GM23338 (cell line): ENCODE results near the gene RTN4RL2. TPM values are rescaled to one million over a fixed set of nuclear protein-coding genes. Genes with fewer than 3 reads are reported as not detected.

Source experiments
- ATAC-seq: fragments of 200-7000 bp; cut with Tn5 transposase; 3 replicates; pipeline ENCODE4 v1.9.1; 2020
- DNase-seq: peaks from one replicate; pipeline ENCODE4 v3.0.0-alpha.2; 2015; ENCODE audit warnings: low spot score
- H2AFZ ChIP-seq: fragments of 200-600 bp; sonication (generic); 2 replicates; pipeline ENCODE4 v1.8.0; 2016; ENCODE audit warnings: antibody characterized with exemption, mild to moderate bottlenecking, moderate library complexity
- H3F3A ChIP-seq: fragments of 200-600 bp; sonication (generic); replicated peaks from 2 replicates; pipeline ENCODE4 v1.8.0; 2017; ENCODE audit warnings: antibody characterized with exemption, mixed run types, low read depth
- H3K27ac ChIP-seq: fragments of 200-600 bp; sonication (generic); 2 replicates; pipeline ENCODE4 v1.6.1; 2016; ENCODE audit warnings: low read depth
- H3K27me3 ChIP-seq: fragments of 200-600 bp; sonication (generic); 2 replicates; pipeline ENCODE4 v1.8.0; 2016; ENCODE audit warnings: mild to moderate bottlenecking, mixed run types, moderate library complexity; ENCODE audit not compliant: insufficient read depth
- H3K36me3 ChIP-seq: fragments of 200-600 bp; sonication (generic); 2 replicates; pipeline ENCODE4 v1.8.0; 2016; ENCODE audit warnings: mild to moderate bottlenecking; ENCODE audit not compliant: insufficient read depth
- H3K4me1 ChIP-seq: fragments of 200-600 bp; sonication (generic); 2 replicates; pipeline ENCODE4 v1.8.0; 2016; ENCODE audit warnings: mild to moderate bottlenecking, moderate library complexity; ENCODE audit not compliant: insufficient read depth
- H3K4me2 ChIP-seq: fragments of 200-600 bp; sonication (generic); 2 replicates; pipeline ENCODE4 v1.7.1; 2017; ENCODE audit warnings: mixed run types
- H3K4me3 ChIP-seq: fragments of 200-600 bp; sonication (generic); 2 replicates; pipeline ENCODE4 v1.6.1; 2016; ENCODE audit warnings: mixed run types
- H3K79me2 ChIP-seq: fragments of 200-600 bp; sonication (generic); replicated peaks from 2 replicates; pipeline ENCODE4 v1.8.0; 2017; ENCODE audit warnings: mild to moderate bottlenecking; ENCODE audit not compliant: insufficient read depth
- H3K9me2 ChIP-seq: fragments of 200-600 bp; sonication (generic); 2 replicates; pipeline ENCODE4 v1.8.0; 2017; ENCODE audit not compliant: insufficient read depth
- H4K20me1 ChIP-seq: fragments of 200-600 bp; sonication (generic); replicated peaks from 2 replicates; pipeline ENCODE4 v1.8.0; 2017; ENCODE audit warnings: mild to moderate bottlenecking; ENCODE audit not compliant: insufficient read depth
- H3K27ac Mint-ChIP-seq: 2 replicates; pipeline ENCODE4 v1.8.0; 2020; ENCODE audit warnings: inconsistent platforms, mild to moderate bottlenecking, moderate library complexity, mixed read lengths
- H3K27me3 Mint-ChIP-seq: 3 replicates; pipeline ENCODE4 v1.8.0; 2022; ENCODE audit warnings: low read depth, mild to moderate bottlenecking, moderate library complexity, mixed read lengths, inconsistent platforms; ENCODE audit not compliant: insufficient read depth, poor library complexity
- H3K36me3 Mint-ChIP-seq: 3 replicates; pipeline ENCODE4 v1.8.0; 2021; ENCODE audit warnings: low read depth, mild to moderate bottlenecking, inconsistent platforms, moderate library complexity, mixed read lengths
- H3K4me1 Mint-ChIP-seq: 3 replicates; pipeline ENCODE4 v1.8.0; 2020; ENCODE audit warnings: mild to moderate bottlenecking, inconsistent platforms, mixed read lengths
- H3K4me3 Mint-ChIP-seq: 3 replicates; pipeline ENCODE4 v1.8.0; 2021; ENCODE audit warnings: moderate library complexity, mild to moderate bottlenecking, inconsistent platforms, mixed read lengths
- H3K9me3 Mint-ChIP-seq: 3 replicates; pipeline ENCODE4 v1.8.0; 2020; ENCODE audit warnings: moderate library complexity, mild to moderate bottlenecking, inconsistent platforms, mixed read lengths
- CREB1 ChIP-seq: fragments of 250-450 bp; sonication (Bioruptor Pico); IDR thresholded peaks from 2 replicates; pipeline ENCODE4 v1.5.0; 2020; ENCODE audit warnings: low read depth, mild to moderate bottlenecking, moderate library complexity
- ETS1 ChIP-seq: IDR thresholded peaks from 2 replicates; pipeline ENCODE4 v1.6.1; 2016; ENCODE audit warnings: antibody characterized with exemption
- EZH2 ChIP-seq: fragments of 200-600 bp; sonication (generic); IDR thresholded peaks from one replicate; pipeline ENCODE4 v1.8.0; 2017; ENCODE audit warnings: antibody characterized with exemption, mild to moderate bottlenecking, low read depth; ENCODE audit not compliant: unreplicated experiment
- JUNB ChIP-seq: IDR thresholded peaks from one replicate; pipeline ENCODE4 v1.6.1; 2016; ENCODE audit warnings: antibody characterized with exemption; ENCODE audit not compliant: unreplicated experiment
- NANOG ChIP-seq: IDR thresholded peaks from 2 replicates; pipeline ENCODE4 v1.6.1; 2016; ENCODE audit warnings: antibody characterized with exemption, borderline replicate concordance
- POLR2AphosphoS5 ChIP-seq: IDR thresholded peaks from 2 replicates; pipeline ENCODE4 v1.6.1; 2016; ENCODE audit warnings: antibody characterized with exemption, low read depth
- REST ChIP-seq: IDR thresholded peaks from one replicate; pipeline ENCODE4 v1.6.1; 2018; ENCODE audit warnings: antibody characterized with exemption; ENCODE audit not compliant: unreplicated experiment
- STAT1 ChIP-seq: IDR thresholded peaks from one replicate; pipeline ENCODE4 v1.6.1; 2016; ENCODE audit warnings: antibody characterized with exemption; ENCODE audit not compliant: unreplicated experiment
- ZNF114 ChIP-seq: fragments of 250-450 bp; sonication (Bioruptor Pico); IDR thresholded peaks from 2 replicates; pipeline ENCODE4 v1.5.0; 2020; ENCODE audit warnings: mild to moderate bottlenecking, moderate library complexity
- ZNF331 ChIP-seq: fragments of 250-450 bp; sonication (Bioruptor Pico); IDR thresholded peaks from 2 replicates; pipeline ENCODE4 v1.5.0; 2020; ENCODE audit warnings: low read depth, mild to moderate bottlenecking, moderate library complexity
- polyA plus RNA-seq: library from polyadenylated mRNA; unstranded; fragments of >200 nt; fragmentation: Nextera tagmentation; extraction: Ambion mirVana; gene quantifications from 2 replicates; pipeline ENCODE4 v1.2.1, GENCODE V29; 2016
- total RNA-seq: library from RNA; depleted of rRNA; stranded (reverse); fragments of >200 nt; shearing (Covaris generic); gene quantifications from 2 replicates; pipeline ENCODE4 v1.2.3, GENCODE V29; 2014
- TF ChIP-seq, protein P1 (sequence below): fragments of 250-450 bp; sonication (Bioruptor Pico); IDR thresholded peaks from 2 replicates; pipeline ENCODE4 v1.5.0; 2020; ENCODE audit warnings: mild to moderate bottlenecking, moderate library complexity

Gene RTN4RL2
- total and polyA plus RNA-seq, 2 experiments from 2014 or later: 13.9 to 15.9 TPM

DNA sequence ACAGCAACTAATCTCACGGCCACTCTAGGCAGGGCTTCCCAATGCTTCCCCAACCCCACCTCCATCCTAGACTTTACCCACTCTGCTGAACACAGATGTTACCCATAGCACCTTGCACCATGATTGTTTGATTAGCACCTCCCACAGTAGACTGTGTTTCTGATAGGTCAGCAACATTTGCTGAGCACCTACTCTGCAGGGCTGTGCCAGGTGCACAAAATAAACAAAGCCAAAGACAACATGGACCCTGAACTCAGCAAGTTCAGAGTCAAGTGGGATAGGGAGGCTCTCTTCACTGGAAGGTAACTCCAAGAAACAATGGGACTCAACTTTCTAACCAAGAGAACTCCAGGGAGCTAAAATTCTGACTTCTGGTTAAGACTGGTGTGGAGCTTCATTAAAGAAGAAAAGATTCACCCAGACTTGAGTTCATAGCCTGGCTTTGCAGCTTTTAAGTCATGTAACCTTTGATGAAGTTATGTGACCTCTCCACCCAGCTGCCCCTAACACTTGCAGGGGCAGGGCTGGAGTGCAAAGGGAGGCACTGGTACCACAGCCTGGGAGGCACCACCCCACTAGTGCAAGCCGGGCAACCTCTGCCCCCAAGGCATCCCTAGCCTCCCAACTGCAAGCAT lies 6.7 kb upstream of the RTN4RL2 start:
- H3K4me2 ChIP-seq: no peak overlapping the region
- no peaks in the 10 kb centered on the region for H3K9me2 ChIP-seq
- TF ChIP-seq ZNF114 (CRISPR knock-in tag): no peak
- TF ChIP-seq ETS1: no peak
- TF ChIP-seq POLR2AphosphoS5: no peak
- no peak for TF ChIP-seq REST
- TF ChIP-seq, protein P1, sequence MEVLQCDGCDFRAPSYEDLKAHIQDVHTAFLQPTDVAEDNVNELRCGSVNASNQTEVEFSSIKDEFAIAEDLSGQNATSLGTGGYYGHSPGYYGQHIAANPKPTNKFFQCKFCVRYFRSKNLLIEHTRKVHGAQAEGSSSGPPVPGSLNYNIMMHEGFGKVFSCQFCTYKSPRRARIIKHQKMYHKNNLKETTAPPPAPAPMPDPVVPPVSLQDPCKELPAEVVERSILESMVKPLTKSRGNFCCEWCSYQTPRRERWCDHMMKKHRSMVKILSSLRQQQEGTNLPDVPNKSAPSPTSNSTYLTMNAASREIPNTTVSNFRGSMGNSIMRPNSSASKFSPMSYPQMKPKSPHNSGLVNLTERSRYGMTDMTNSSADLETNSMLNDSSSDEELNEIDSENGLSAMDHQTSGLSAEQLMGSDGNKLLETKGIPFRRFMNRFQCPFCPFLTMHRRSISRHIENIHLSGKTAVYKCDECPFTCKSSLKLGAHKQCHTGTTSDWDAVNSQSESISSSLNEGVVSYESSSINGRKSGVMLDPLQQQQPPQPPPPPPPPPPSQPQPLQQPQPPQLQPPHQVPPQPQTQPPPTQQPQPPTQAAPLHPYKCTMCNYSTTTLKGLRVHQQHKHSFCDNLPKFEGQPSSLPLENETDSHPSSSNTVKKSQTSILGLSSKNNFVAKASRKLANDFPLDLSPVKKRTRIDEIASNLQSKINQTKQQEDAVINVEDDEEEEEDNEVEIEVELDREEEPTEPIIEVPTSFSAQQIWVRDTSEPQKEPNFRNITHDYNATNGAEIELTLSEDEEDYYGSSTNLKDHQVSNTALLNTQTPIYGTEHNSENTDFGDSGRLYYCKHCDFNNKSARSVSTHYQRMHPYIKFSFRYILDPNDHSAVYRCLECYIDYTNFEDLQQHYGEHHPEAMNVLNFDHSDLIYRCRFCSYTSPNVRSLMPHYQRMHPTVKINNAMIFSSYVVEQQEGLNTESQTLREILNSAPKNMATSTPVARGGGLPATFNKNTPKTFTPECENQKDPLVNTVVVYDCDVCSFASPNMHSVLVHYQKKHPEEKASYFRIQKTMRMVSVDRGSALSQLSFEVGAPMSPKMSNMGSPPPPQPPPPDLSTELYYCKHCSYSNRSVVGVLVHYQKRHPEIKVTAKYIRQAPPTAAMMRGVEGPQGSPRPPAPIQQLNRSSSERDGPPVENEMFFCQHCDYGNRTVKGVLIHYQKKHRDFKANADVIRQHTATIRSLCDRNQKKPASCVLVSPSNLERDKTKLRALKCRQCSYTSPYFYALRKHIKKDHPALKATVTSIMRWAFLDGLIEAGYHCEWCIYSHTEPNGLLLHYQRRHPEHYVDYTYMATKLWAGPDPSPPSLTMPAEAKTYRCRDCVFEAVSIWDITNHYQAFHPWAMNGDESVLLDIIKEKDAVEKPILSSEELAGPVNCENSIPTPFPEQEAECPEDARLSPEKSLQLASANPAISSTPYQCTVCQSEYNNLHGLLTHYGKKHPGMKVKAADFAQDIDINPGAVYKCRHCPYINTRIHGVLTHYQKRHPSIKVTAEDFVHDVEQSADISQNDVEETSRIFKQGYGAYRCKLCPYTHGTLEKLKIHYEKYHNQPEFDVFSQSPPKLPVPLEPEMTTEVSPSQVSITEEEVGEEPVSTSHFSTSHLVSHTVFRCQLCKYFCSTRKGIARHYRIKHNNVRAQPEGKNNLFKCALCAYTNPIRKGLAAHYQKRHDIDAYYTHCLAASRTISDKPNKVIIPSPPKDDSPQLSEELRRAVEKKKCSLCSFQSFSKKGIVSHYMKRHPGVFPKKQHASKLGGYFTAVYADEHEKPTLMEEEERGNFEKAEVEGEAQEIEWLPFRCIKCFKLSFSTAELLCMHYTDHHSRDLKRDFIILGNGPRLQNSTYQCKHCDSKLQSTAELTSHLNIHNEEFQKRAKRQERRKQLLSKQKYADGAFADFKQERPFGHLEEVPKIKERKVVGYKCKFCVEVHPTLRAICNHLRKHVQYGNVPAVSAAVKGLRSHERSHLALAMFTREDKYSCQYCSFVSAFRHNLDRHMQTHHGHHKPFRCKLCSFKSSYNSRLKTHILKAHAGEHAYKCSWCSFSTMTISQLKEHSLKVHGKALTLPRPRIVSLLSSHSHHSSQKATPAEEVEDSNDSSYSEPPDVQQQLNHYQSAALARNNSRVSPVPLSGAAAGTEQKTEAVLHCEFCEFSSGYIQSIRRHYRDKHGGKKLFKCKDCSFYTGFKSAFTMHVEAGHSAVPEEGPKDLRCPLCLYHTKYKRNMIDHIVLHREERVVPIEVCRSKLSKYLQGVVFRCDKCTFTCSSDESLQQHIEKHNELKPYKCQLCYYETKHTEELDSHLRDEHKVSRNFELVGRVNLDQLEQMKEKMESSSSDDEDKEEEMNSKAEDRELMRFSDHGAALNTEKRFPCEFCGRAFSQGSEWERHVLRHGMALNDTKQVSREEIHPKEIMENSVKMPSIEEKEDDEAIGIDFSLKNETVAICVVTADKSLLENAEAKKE (CRISPR knock-in tag): no peak
- TF ChIP-seq JUNB: no peak
- TF ChIP-seq STAT1: no peak
- no peak for TF ChIP-seq ZNF331 (CRISPR knock-in tag)
- TF ChIP-seq CREB1: no peak
- no peak for TF ChIP-seq NANOG
- TF ChIP-seq EZH2: no peak
- DNase-seq (no peak), ATAC-seq (no peak)
- Mint-ChIP-seq H3K27me3 (peaks cover 12% of the 10 kb centered on the region), H3K9me3 (no peaks in the 10 kb centered on the region), H3K4me1 (peaks cover 8% of the 10 kb centered on the region), H3K4me3 (no peak overlapping the region), H3K36me3 (no peaks in the 10 kb centered on the region; the same call in 2 of the 3 replicates), H3K27ac (no peak overlapping the region)
- no peak overlapping the region for H3K27ac ChIP-seq
- H3K36me3 ChIP-seq: no peaks in the 10 kb centered on the region
- H3K4me1 ChIP-seq: peaks cover 10% of the 10 kb centered on the region
- H4K20me1 ChIP-seq: no peaks in the 10 kb centered on the region
- H3F3A ChIP-seq: 0 out of 2 replicates have a peak, but pooled peaks cover 3% of the 10 kb centered on the region
- H3K4me3 ChIP-seq: no peak overlapping the region
- H3K79me2 ChIP-seq: no peaks in the 10 kb centered on the region
- peaks cover 26% of the 10 kb centered on the region for H3K27me3 ChIP-seq
- 0 out of 2 replicates have a peak overlapping the region, but pooled peaks have one; percentile 10 for H2AFZ ChIP-seq
